ENCODE data around the gene PRSS48. TPM values are rescaled to one million over a fixed set of nuclear protein-coding genes. Genes with fewer than 3 reads are reported as not detected.

PRSS48 gene, protein sequence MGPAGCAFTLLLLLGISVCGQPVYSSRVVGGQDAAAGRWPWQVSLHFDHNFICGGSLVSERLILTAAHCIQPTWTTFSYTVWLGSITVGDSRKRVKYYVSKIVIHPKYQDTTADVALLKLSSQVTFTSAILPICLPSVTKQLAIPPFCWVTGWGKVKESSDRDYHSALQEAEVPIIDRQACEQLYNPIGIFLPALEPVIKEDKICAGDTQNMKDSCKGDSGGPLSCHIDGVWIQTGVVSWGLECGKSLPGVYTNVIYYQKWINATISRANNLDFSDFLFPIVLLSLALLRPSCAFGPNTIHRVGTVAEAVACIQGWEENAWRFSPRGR
- total RNA-seq (ENCODE audit: low replicate concordance) = not detected in 2 replicates

DNA sequence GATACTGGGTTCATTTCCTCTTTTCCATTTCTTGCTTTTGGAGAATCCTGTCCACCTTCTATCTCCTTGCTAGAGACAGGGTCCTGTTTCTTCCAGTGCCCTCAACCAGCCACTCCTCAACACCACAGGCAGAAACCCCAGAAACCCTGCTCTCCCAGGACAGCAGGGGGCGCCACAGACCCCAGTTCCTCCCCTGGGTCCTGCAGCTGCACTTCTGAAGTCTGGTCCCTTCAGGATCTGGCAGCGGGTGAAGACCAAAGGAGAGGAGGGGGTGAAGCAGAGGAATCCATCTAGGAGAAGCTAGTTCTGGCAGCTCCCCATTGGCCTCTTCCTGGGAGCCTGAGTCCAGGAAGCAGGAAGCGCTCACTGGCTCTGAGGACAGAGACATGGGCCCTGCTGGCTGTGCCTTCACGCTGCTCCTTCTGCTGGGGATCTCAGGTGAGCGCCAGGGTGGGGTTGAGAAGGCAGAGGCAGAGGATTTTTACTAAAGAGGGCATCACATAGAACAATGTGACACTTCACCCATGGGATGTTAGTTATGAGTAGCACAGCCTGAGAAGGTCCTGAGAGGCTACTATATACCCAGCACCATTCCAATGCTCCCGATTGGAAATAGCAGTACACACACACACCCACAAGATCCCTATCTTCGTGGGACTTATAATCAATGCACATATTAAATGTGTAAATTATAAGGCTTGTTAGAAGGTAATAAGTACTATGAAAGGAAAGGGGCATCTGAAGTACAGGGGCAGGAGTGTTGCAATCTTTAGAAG is at the start of gene PRSS48:
Gene PRSS48 (plus strand): TSS at position 375 of the 776 bp plus-strand sequence. CDS start 12 bp downstream, at position 387.
- H3K4me3 ChIP-seq = no peak within 1 kb of the TSS
- H3K9ac ChIP-seq = no peak within 1 kb of the TSS
- H2AFZ ChIP-seq (replicated peaks) = no peak within 1 kb of the TSS
- peaks cover 3% of the 10 kb centered on the region for H3K4me1 ChIP-seq
- H3K27me3 ChIP-seq = no peaks in the 10 kb centered on the region
- H3K9me3 Mint-ChIP-seq = peaks cover 2% of the 10 kb centered on the region
- no peak for TF ChIP-seq EZH2 (IDR thresholded peaks at IDR 0.05)
- TF ChIP-seq, protein P1, sequence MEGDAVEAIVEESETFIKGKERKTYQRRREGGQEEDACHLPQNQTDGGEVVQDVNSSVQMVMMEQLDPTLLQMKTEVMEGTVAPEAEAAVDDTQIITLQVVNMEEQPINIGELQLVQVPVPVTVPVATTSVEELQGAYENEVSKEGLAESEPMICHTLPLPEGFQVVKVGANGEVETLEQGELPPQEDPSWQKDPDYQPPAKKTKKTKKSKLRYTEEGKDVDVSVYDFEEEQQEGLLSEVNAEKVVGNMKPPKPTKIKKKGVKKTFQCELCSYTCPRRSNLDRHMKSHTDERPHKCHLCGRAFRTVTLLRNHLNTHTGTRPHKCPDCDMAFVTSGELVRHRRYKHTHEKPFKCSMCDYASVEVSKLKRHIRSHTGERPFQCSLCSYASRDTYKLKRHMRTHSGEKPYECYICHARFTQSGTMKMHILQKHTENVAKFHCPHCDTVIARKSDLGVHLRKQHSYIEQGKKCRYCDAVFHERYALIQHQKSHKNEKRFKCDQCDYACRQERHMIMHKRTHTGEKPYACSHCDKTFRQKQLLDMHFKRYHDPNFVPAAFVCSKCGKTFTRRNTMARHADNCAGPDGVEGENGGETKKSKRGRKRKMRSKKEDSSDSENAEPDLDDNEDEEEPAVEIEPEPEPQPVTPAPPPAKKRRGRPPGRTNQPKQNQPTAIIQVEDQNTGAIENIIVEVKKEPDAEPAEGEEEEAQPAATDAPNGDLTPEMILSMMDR (IDR thresholded peaks at IDR 0.05) = peak; percentile 96
- DNase-seq (ENCODE audit: low spot score) = peak; percentile 84
- no peaks in the 10 kb centered on the region for H3K36me3 ChIP-seq
- H3K9me3 ChIP-seq (ENCODE audit: low read depth) = no peaks in the 10 kb centered on the region
- peaks cover 22% of the 10 kb centered on the region for H4K20me1 ChIP-seq (ENCODE audit: low read depth)
- no peaks in the 10 kb centered on the region for H3K4me1 Mint-ChIP-seq
- H3K27me3 Mint-ChIP-seq (ENCODE audit: insufficient read depth, low read depth) = peaks cover 3% of the 10 kb centered on the region
- H3K4me3 Mint-ChIP-seq = no peak within 1 kb of the TSS
- no peak within 1 kb of the TSS for H3K4me2 ChIP-seq
- no peak within 1 kb of the TSS for H3K27ac ChIP-seq
- H3K36me3 Mint-ChIP-seq = peaks cover 14% of the 10 kb centered on the region
- peaks cover 71% of the 10 kb centered on the region for H3K79me2 ChIP-seq (ENCODE audit: low read depth)
- no peak within 1 kb of the TSS for H3K27ac Mint-ChIP-seq
- no peaks in the 10 kb centered on the region for H3F3A ChIP-seq (ENCODE audit: low read depth)

DNA sequence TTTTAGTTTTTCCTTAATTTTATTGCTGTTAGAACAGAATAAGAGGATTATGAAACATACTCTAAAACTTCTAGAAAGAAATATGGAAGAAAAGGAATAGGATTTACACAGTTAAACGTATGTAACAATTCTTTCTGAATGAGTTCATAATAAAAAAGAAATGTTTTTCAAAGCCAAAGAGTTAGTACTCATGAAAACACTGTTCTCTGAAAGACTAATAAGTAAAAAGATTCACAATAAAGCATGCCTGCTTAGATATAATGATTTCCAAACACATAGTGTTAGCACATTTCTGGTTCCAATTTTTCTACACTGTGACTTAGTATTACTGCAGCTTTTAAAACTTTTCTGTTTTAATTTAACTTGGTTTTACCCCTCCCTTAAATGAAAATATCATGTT is 49.8 kb upstream of the PRSS48 start:
- no peaks in the 10 kb centered on the region for H3K27me3 Mint-ChIP-seq (ENCODE audit: insufficient read depth, low read depth)
- no peak overlapping the region for H3K27ac ChIP-seq
- H3K9me3 ChIP-seq (ENCODE audit: low read depth) = no peaks in the 10 kb centered on the region
- no peak overlapping the region for H3K4me2 ChIP-seq
- H3K9me3 Mint-ChIP-seq = no peaks in the 10 kb centered on the region
- no peak for DNase-seq (ENCODE audit: low spot score)
- H3K4me1 ChIP-seq = no peaks in the 10 kb centered on the region
- no peak overlapping the region for H3K4me3 Mint-ChIP-seq
- peaks cover 20% of the 10 kb centered on the region for H3K36me3 Mint-ChIP-seq
- TF ChIP-seq EZH2 (IDR thresholded peaks at IDR 0.05) (no peak), EZH2phosphoT487 (IDR thresholded peaks at IDR 0.05) (no peak)
- TF ChIP-seq, protein P1 (IDR thresholded peaks at IDR 0.05) = no peak
- H3K27me3 ChIP-seq = no peaks in the 10 kb centered on the region
- H3F3A ChIP-seq (ENCODE audit: low read depth) = no peaks in the 10 kb centered on the region
- H2AFZ ChIP-seq (replicated peaks) = no peak overlapping the region
- H3K4me1 Mint-ChIP-seq = peaks cover 4% of the 10 kb centered on the region
- H4K20me1 ChIP-seq (ENCODE audit: low read depth) = no peaks in the 10 kb centered on the region
- no peaks in the 10 kb centered on the region for H3K36me3 ChIP-seq
- H3K27ac Mint-ChIP-seq = no peak overlapping the region
- H3K4me3 ChIP-seq = no peak overlapping the region
- H3K79me2 ChIP-seq (ENCODE audit: low read depth) = peaks cover 15% of the 10 kb centered on the region
- no peak overlapping the region for H3K9ac ChIP-seq

DNA sequence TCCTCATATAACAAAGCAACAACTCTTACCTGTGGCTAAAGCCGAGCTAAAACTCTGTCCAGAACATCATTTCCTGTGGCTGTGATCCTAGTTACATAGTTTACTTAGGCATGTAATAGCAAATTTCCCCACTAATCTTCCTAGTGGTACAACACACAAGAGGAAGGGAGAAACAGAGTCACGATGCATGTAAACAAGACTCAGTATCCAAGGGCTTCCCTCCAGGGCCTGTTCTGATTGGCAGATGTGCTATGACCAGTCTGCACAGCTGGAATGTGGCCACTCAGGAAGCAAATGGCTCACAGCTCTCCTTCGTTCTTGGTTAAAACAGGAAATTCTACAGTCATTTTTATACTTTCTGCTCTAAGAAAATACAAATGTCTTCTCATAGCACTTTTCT is 49.2 kb upstream of the PRSS48 start:
- Histone ChIP-seq H3K27ac (no peak overlapping the region), H2AFZ (replicated peaks) (no peak overlapping the region)

More for the DNA sequence above, 49.2 kb upstream of the PRSS48 start:
- Histone ChIP-seq H3K4me1 (no peaks in the 10 kb centered on the region), H4K20me1 (ENCODE audit: low read depth) (no peaks in the 10 kb centered on the region), H3K79me2 (ENCODE audit: low read depth) (peaks cover 15% of the 10 kb centered on the region), H3K27me3 (no peaks in the 10 kb centered on the region), H3K36me3 (no peaks in the 10 kb centered on the region), H3K4me2 (no peak overlapping the region), H3K9ac (no peak overlapping the region), H3F3A (ENCODE audit: low read depth) (no peaks in the 10 kb centered on the region), H3K4me3 (no peak overlapping the region), H3K9me3 (ENCODE audit: low read depth) (no peaks in the 10 kb centered on the region)
- H3K4me1 Mint-ChIP-seq = peaks cover 4% of the 10 kb centered on the region
- no peak for DNase-seq (ENCODE audit: low spot score)
- no peak overlapping the region for H3K27ac Mint-ChIP-seq
- H3K4me3 Mint-ChIP-seq = no peak overlapping the region
- H3K9me3 Mint-ChIP-seq = no peaks in the 10 kb centered on the region
- H3K27me3 Mint-ChIP-seq (ENCODE audit: insufficient read depth, low read depth) = no peaks in the 10 kb centered on the region
- H3K36me3 Mint-ChIP-seq = peaks cover 25% of the 10 kb centered on the region
- TF ChIP-seq EZH2phosphoT487 (IDR thresholded peaks at IDR 0.05) (no peak), EZH2 (IDR thresholded peaks at IDR 0.05) (no peak)
- TF ChIP-seq, protein P1 (IDR thresholded peaks at IDR 0.05) = no peak

All from neural progenitor cell (in vitro differentiated cells).